ENCODE data around the gene EPHB2.

The EPHB2 gene

DNA sequence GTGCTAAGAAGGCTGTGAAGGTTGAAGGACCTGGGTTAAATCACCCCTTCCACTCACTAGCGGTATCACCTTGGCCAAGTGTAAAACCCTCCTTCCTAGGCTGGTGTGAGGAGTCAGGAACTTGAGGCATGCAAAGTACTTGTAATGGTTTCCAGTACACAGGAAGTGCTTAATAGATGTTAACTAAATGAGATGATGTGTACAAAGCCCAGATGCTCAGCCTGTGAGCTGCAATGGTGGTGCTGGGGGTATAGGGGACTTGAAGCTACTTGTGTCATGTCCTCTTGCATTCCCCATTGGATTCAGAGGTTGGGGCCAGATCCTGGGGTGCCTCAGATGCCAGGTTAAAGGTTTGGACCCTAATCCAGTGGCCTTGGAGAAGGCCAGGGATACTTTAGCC lies 75.5 kb downstream of the EPHB2 start:
- no peak for DNase-seq (ENCODE audit: extremely low read depth, insufficient read length)
- TF ChIP-seq, protein P1, sequence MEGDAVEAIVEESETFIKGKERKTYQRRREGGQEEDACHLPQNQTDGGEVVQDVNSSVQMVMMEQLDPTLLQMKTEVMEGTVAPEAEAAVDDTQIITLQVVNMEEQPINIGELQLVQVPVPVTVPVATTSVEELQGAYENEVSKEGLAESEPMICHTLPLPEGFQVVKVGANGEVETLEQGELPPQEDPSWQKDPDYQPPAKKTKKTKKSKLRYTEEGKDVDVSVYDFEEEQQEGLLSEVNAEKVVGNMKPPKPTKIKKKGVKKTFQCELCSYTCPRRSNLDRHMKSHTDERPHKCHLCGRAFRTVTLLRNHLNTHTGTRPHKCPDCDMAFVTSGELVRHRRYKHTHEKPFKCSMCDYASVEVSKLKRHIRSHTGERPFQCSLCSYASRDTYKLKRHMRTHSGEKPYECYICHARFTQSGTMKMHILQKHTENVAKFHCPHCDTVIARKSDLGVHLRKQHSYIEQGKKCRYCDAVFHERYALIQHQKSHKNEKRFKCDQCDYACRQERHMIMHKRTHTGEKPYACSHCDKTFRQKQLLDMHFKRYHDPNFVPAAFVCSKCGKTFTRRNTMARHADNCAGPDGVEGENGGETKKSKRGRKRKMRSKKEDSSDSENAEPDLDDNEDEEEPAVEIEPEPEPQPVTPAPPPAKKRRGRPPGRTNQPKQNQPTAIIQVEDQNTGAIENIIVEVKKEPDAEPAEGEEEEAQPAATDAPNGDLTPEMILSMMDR (IDR thresholded peaks at IDR 0.05; ENCODE audit: insufficient read depth, low read length, poor library complexity, severe bottlenecking), result no peak
- Histone ChIP-seq H3K4me3 (replicated peaks; ENCODE audit: low read depth, low read length) (no peak overlapping the region), H3K36me3 (ENCODE audit: control insufficient read depth, insufficient read depth, low read length) (no peaks in the 10 kb centered on the region), H3K27me3 (replicated peaks; ENCODE audit: control insufficient read depth, insufficient read depth, low read length) (peaks cover 2% of the 10 kb centered on the region)

DNA sequence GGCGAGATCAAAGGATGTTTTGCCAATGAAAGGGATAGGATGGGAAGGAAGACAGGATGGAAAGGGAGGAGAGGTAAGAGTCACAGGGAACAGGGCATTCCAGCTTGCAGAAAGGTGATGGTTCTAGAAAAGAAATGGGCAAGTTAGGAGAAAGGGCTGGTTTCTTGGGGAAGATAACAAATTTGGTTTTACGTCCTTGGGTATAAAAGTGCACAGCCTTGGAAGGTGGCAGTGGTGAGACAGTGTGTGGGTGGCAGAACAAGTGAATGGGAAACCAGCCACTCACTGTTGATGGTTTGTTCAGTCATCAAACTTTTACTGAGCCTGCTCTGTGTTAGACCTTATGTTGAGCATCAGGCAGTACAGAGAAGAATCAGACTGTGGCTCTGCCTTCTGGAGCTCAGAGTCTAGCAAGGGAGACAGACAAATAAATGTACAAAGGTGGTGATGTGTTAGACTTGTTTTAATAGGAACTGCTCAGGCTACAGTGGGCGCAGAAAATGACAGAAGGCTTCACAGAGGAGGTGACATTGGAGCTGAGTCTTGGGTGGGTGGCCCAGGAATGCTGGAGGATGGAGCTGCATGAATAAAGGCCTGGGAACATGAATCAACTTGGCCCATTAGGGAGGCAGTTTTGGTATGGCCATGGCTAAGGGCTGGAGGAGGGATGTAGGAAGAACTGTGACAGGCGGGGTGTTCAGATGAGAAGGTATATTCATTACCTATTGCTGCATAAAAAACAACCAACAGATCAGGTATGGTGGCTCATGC lies 76.3 kb downstream of the EPHB2 start:
- TF ChIP-seq, protein P1 (IDR thresholded peaks at IDR 0.05; ENCODE audit: insufficient read depth, low read length, poor library complexity, severe bottlenecking), result no peak
- Histone ChIP-seq H3K4me3 (replicated peaks; ENCODE audit: low read depth, low read length) (no peak overlapping the region), H3K36me3 (ENCODE audit: control insufficient read depth, insufficient read depth, low read length) (no peaks in the 10 kb centered on the region), H3K27me3 (replicated peaks; ENCODE audit: control insufficient read depth, insufficient read depth, low read length) (peaks cover 2% of the 10 kb centered on the region)
- DNase-seq (ENCODE audit: extremely low read depth, insufficient read length), result no peak

DNA sequence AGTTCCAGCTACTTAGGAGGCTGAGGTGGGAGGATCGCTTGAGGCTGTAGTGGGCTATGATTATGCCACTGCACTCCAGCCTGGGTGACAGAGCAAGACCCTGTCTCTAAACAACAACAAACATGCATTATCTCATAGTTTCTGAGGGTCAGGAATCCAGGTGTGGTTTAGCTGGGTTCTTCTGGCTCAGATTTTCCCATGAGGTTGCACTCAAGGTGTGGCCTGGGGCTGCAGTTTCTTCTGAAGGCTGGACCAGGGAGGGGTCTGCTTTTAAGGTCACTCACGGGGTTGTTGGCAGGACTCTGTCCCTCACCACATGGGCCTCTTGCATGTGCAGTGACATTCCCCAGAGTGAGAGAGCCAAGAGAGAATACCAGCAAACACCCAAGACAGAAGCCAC lies 77.0 kb downstream of the EPHB2 start:
- Histone ChIP-seq H3K27me3 (replicated peaks; ENCODE audit: control insufficient read depth, insufficient read depth, low read length) (peaks cover 2% of the 10 kb centered on the region), H3K4me3 (replicated peaks; ENCODE audit: low read depth, low read length) (no peak overlapping the region), H3K36me3 (ENCODE audit: control insufficient read depth, insufficient read depth, low read length) (no peaks in the 10 kb centered on the region)
- no peak for DNase-seq (ENCODE audit: extremely low read depth, insufficient read length)
- TF ChIP-seq, protein P1 (IDR thresholded peaks at IDR 0.05; ENCODE audit: insufficient read depth, low read length, poor library complexity, severe bottlenecking), result no peak

DNA sequence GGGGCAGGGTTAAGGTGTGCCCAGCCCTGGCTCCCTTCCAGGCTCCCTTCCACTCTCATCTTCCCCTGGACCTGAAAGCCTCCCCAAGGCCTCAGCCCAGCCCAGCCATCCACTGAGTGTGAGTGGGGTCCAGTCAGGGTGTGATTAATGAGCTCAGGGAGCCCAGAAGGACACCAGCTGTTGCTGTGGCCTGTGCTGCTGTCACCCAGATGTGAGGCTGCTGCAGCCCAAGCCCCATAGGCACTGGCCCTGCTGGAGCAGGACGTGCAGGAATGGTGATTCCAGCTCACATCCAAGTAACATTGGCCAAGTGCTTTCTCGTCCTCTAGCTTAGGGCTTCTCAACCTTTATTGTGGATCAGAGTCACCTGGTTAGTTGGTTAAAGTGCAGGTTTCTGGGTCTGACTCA lies 77.6 kb downstream of the EPHB2 start:
- peaks cover under 1% of the 10 kb centered on the region for H3K27me3 ChIP-seq (replicated peaks; ENCODE audit: control insufficient read depth, insufficient read depth, low read length)
- TF ChIP-seq, protein P1 (IDR thresholded peaks at IDR 0.05; ENCODE audit: insufficient read depth, low read length, poor library complexity, severe bottlenecking), result no peak
- no peak for DNase-seq (ENCODE audit: extremely low read depth, insufficient read length)
- H3K36me3 ChIP-seq (ENCODE audit: control insufficient read depth, insufficient read depth, low read length), result no peaks in the 10 kb centered on the region
- no peak overlapping the region for H3K4me3 ChIP-seq (replicated peaks; ENCODE audit: low read depth, low read length)

DNA sequence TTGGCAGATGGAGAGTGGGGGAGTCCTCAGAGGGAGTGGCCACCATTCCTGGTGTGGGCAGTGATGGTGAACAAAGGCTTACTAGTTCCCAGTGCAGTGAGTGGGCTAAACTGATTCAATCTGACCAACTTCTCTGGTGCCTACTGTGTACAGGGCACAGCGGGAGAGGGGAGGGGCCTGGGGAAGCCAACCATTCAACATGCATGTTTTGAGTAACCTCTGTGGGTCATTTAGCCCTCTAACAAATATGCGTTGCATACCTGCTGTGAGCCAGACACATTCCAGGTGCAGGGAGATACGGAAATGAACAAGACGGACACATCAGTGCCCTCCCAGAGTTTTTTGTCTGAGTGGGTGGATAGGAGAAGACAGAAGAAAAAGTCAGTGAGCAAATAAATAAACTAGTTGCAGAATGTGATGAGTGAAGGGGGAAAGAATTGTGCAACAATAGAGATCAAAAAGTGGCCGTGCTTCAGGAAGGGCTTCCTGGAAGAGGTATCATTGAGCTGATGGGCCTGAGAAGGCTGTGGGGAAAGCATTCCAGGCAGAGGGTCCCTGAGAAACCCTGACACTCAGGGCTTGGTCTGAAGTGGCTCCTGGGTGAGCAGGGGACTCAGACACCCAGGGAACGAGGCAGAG lies 78.8 kb downstream of the EPHB2 start:
- Histone ChIP-seq H3K36me3 (ENCODE audit: control insufficient read depth, insufficient read depth, low read length) (no peaks in the 10 kb centered on the region), H3K4me3 (replicated peaks; ENCODE audit: low read depth, low read length) (no peak overlapping the region), H3K27me3 (replicated peaks; ENCODE audit: control insufficient read depth, insufficient read depth, low read length) (no peaks in the 10 kb centered on the region; the same call in 1 of the 2 replicates)
- DNase-seq (ENCODE audit: extremely low read depth, insufficient read length), result no peak
- TF ChIP-seq, protein P1 (IDR thresholded peaks at IDR 0.05; ENCODE audit: insufficient read depth, low read length, poor library complexity, severe bottlenecking), result no peak

All from GM06990 (cell line).